GM23338 (cell line): ENCODE results near the gene GRID1.
"Not testable (repeated sequence)": the region's sequence is repeated elsewhere in the genome, so short reads cannot be mapped to it uniquely, and the experiment has no call there.

ENCODE experiments used
- CREB1 ChIP-seq: fragments of 250-450 bp; sonication (Bioruptor Pico); IDR thresholded peaks from 2 replicates; pipeline ENCODE4 v1.5.0; 2020; ENCODE audit warnings: low read depth, mild to moderate bottlenecking, moderate library complexity
- EZH2 ChIP-seq: fragments of 200-600 bp; sonication (generic); IDR thresholded peaks from one replicate; pipeline ENCODE4 v1.8.0; 2017; ENCODE audit warnings: antibody characterized with exemption, mild to moderate bottlenecking, low read depth; ENCODE audit not compliant: unreplicated experiment
- EZH2phosphoT487 ChIP-seq: fragments of 200-600 bp; sonication (generic); IDR thresholded peaks from one replicate; pipeline ENCODE4 v1.8.1; 2018; ENCODE audit warnings: antibody characterized with exemption; ENCODE audit not compliant: unreplicated experiment
- JUNB ChIP-seq: IDR thresholded peaks from one replicate; pipeline ENCODE4 v1.6.1; 2016; ENCODE audit warnings: antibody characterized with exemption; ENCODE audit not compliant: unreplicated experiment
- NANOG ChIP-seq: IDR thresholded peaks from 2 replicates; pipeline ENCODE4 v1.6.1; 2016; ENCODE audit warnings: antibody characterized with exemption, borderline replicate concordance
- POLR2AphosphoS5 ChIP-seq: IDR thresholded peaks from 2 replicates; pipeline ENCODE4 v1.6.1; 2016; ENCODE audit warnings: antibody characterized with exemption, low read depth
- STAT1 ChIP-seq: IDR thresholded peaks from one replicate; pipeline ENCODE4 v1.6.1; 2016; ENCODE audit warnings: antibody characterized with exemption; ENCODE audit not compliant: unreplicated experiment
- ZNF114 ChIP-seq: fragments of 250-450 bp; sonication (Bioruptor Pico); IDR thresholded peaks from 2 replicates; pipeline ENCODE4 v1.5.0; 2020; ENCODE audit warnings: mild to moderate bottlenecking, moderate library complexity
- ZNF331 ChIP-seq: fragments of 250-450 bp; sonication (Bioruptor Pico); IDR thresholded peaks from 2 replicates; pipeline ENCODE4 v1.5.0; 2020; ENCODE audit warnings: low read depth, mild to moderate bottlenecking, moderate library complexity
- TF ChIP-seq, protein P1 (sequence below), 2 experiments: fragments of 200-600 bp in 1 of 2; sonication (generic) in 1 of 2; conservative IDR thresholded peaks; 2 replicates each; pipeline versions ENCODE4 v1.5.1 to v1.6.1; 2016 to 2017; ENCODE audit warnings: antibody characterized with exemption in 2 of 2, low read depth in 2 of 2, mild to moderate bottlenecking in 2 of 2, moderate library complexity in 1 of 2
- TF ChIP-seq, protein P2 (sequence below): IDR thresholded peaks from one replicate; pipeline ENCODE4 v1.6.1; 2018; ENCODE audit warnings: antibody characterized with exemption; ENCODE audit not compliant: unreplicated experiment

DNA sequence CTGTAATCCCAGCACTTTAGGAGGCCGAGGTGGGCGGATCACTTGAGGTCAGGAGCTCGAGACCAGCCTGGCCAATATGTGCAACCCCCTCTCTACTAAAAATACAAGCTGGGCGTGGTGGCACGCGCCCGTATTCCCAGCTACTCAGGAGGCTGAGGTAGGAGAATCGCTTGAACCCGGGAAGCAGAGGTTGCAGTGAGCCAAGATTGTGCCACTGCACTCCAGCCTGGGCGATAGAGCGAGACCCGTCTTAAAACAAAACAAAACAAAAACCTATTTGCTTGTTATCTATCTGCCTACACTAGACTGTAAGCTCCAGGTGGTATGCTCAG is 22.5 kb upstream of the GRID1 start:
- not testable (repeated sequence) for TF ChIP-seq EZH2phosphoT487; POLR2AphosphoS5; ZNF114; NANOG; CREB1 (CRISPR knock-in tag); EZH2; ZNF331; STAT1; JUNB
- TF ChIP-seq, protein P1, sequence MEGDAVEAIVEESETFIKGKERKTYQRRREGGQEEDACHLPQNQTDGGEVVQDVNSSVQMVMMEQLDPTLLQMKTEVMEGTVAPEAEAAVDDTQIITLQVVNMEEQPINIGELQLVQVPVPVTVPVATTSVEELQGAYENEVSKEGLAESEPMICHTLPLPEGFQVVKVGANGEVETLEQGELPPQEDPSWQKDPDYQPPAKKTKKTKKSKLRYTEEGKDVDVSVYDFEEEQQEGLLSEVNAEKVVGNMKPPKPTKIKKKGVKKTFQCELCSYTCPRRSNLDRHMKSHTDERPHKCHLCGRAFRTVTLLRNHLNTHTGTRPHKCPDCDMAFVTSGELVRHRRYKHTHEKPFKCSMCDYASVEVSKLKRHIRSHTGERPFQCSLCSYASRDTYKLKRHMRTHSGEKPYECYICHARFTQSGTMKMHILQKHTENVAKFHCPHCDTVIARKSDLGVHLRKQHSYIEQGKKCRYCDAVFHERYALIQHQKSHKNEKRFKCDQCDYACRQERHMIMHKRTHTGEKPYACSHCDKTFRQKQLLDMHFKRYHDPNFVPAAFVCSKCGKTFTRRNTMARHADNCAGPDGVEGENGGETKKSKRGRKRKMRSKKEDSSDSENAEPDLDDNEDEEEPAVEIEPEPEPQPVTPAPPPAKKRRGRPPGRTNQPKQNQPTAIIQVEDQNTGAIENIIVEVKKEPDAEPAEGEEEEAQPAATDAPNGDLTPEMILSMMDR (conservative IDR thresholded peaks at IDR 0.05; ENCODE audit: low read depth in 2 of 2): not testable (repeated sequence)
- TF ChIP-seq, protein P2, sequence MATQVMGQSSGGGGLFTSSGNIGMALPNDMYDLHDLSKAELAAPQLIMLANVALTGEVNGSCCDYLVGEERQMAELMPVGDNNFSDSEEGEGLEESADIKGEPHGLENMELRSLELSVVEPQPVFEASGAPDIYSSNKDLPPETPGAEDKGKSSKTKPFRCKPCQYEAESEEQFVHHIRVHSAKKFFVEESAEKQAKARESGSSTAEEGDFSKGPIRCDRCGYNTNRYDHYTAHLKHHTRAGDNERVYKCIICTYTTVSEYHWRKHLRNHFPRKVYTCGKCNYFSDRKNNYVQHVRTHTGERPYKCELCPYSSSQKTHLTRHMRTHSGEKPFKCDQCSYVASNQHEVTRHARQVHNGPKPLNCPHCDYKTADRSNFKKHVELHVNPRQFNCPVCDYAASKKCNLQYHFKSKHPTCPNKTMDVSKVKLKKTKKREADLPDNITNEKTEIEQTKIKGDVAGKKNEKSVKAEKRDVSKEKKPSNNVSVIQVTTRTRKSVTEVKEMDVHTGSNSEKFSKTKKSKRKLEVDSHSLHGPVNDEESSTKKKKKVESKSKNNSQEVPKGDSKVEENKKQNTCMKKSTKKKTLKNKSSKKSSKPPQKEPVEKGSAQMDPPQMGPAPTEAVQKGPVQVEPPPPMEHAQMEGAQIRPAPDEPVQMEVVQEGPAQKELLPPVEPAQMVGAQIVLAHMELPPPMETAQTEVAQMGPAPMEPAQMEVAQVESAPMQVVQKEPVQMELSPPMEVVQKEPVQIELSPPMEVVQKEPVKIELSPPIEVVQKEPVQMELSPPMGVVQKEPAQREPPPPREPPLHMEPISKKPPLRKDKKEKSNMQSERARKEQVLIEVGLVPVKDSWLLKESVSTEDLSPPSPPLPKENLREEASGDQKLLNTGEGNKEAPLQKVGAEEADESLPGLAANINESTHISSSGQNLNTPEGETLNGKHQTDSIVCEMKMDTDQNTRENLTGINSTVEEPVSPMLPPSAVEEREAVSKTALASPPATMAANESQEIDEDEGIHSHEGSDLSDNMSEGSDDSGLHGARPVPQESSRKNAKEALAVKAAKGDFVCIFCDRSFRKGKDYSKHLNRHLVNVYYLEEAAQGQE: not testable (repeated sequence)
